A673 (cell line): ENCODE data around the gene CUL7. TPM values are rescaled to one million over a fixed set of nuclear protein-coding genes. Genes with fewer than 3 reads are reported as not detected.

Experiments used
- BruUV-seq: library from RNA; stranded (reverse); fragments of 400-500 nt; replicated peaks from 2 replicates; lab custom pipeline; 2021; lab: Mats Ljungman, UMichigan
- CTCF ChIA-PET: fragments of 300-600 bp; sonication (Branson Sonifier 250); formaldehyde crosslinking; loops from one replicate; lab custom pipeline; 2022; ENCODE audit warnings: antibody characterized with exemption; lab: Charles Lee
- POLR2A ChIA-PET: fragments of 300-600 bp; sonication (Branson Sonifier 250); formaldehyde crosslinking; loops from one replicate; lab custom pipeline; 2022; ENCODE audit warnings: antibody characterized with exemption; ENCODE audit not compliant: low non-redundant PET; lab: Charles Lee
- DNase-seq: peaks from one replicate; pipeline ENCODE4 v3.0.0-alpha.2; 2015; ENCODE audit warnings: low spot score
- H3K27ac ChIP-seq: fragments of 200-600 bp; sonication (generic); 2 replicates; pipeline ENCODE4 v1.5.1; 2016; ENCODE audit warnings: mixed run types, low read depth, mild to moderate bottlenecking, mixed read lengths, antibody characterized with exemption, low read length; ENCODE audit not compliant: poor library complexity, severe bottlenecking
- H3K27me3 ChIP-seq: fragments of 200-600 bp; sonication (generic); replicated peaks from 2 replicates; pipeline ENCODE4 v1.6.1; 2017; ENCODE audit warnings: mixed run types, low read depth, mild to moderate bottlenecking, mixed read lengths, antibody characterized with exemption, low read length; ENCODE audit not compliant: insufficient read depth, poor library complexity
- H3K36me3 ChIP-seq: fragments of 200-600 bp; sonication (generic); 2 replicates; pipeline ENCODE4 v1.6.1; 2016; ENCODE audit warnings: mixed run types, mild to moderate bottlenecking, mixed read lengths, antibody characterized with exemption, low read length; ENCODE audit not compliant: insufficient read depth, poor library complexity, severe bottlenecking
- H3K4me1 ChIP-seq: fragments of 200-600 bp; sonication (generic); 2 replicates; pipeline ENCODE4 v1.6.1; 2017; ENCODE audit warnings: mixed run types, mild to moderate bottlenecking, mixed read lengths, antibody characterized with exemption, low read length; ENCODE audit not compliant: insufficient read depth, poor library complexity, severe bottlenecking
- H3K4me3 ChIP-seq: fragments of 200-600 bp; sonication (generic); 2 replicates; pipeline ENCODE4 v1.5.1; 2016; ENCODE audit warnings: low read depth, mixed run types, mild to moderate bottlenecking, mixed read lengths, low read length; ENCODE audit not compliant: poor library complexity, severe bottlenecking
- H3K9me3 ChIP-seq: fragments of 200-600 bp; sonication (generic); 2 replicates; pipeline ENCODE4 v1.6.1; 2016; ENCODE audit warnings: mixed run types, low read depth, mild to moderate bottlenecking, mixed read lengths, antibody characterized with exemption, low read length; ENCODE audit not compliant: poor library complexity, severe bottlenecking
- CTCF ChIP-seq: fragments of 300-800, 200-600 bp; sonication (generic); conservative IDR thresholded peaks from 2 replicates; pipeline ENCODE4 v1.5.1; 2017; ENCODE audit warnings: low read depth, mild to moderate bottlenecking, antibody characterized with exemption, low read length, moderate library complexity, mixed read lengths
- EZH2 ChIP-seq: fragments of 200-600 bp; sonication (generic); IDR thresholded peaks from 2 replicates; pipeline ENCODE4 v1.6.1; 2017; ENCODE audit warnings: borderline replicate concordance, low read depth, mild to moderate bottlenecking, mixed read lengths, antibody characterized with exemption, low read length; ENCODE audit not compliant: poor library complexity, severe bottlenecking
- intact Hi-C: fragments of 100-400 bp; cut with micrococcal nuclease; formaldehyde crosslinking; loops from one replicate; pipeline ENCODE4 v1.10.0; 2022; ENCODE audit not compliant: unreplicated experiment
- total RNA-seq: library from RNA; stranded (reverse); gene quantifications from 2 replicates; pipeline ENCODE4 v1.2.3, GENCODE V29; 2021

CUL7 gene
- total RNA-seq, 1 experiment from 2014 or later, result 29.4 TPM

DNA sequence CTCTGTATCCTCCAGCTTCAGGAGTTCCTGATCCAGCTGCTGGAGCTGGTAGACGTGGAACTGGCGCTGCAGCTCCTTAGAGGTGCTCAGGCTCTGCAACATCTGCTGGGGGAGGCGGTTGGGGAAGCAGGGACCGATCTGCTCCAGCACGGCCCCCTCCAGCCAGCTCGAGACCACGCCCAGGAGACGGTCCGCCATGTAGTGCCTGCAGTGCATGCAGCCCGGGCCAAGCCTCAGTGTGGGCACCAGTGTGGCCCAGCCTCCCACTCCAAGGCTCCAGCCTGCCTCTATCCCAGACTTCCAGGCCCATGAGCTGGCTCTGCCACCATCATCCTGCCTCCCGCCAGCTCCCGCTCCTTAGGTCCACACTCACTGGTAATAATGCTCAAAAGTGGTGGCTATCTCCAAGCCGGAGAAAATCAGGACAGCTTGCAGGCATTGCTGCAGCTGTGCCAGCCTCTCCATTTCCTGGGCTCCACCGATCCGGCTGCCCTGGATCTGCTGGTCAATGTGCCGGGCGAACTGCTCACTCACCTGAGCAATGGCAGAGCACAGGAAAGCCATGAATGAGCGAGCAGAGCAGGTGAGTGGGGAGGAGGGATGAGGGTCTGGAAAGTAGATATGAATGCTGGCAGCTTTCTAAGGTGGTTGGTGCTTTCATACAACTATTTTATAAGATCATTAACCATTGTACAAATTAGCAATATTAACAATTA, 13.0 kb downstream of the CUL7 start:
- H3K27me3 ChIP-seq, result no peaks in the 10 kb centered on the region
- BruUV-seq, result no TSS peak
- no peaks in the 10 kb centered on the region for H3K9me3 ChIP-seq
- H3K4me3 ChIP-seq, result no peak overlapping the region
- no peak for DNase-seq
- intact Hi-C loops, result no loop called here
- TF ChIP-seq EZH2, result no peak
- no peak for TF ChIP-seq CTCF
- H3K36me3 ChIP-seq, result peaks cover 49% of the 10 kb centered on the region
- CTCF ChIA-PET, result no interaction called here
- no peak overlapping the region for H3K27ac ChIP-seq
- POLR2A ChIA-PET, result interaction anchor here (0.6 kb wide), 1 partner anchor 20 kb away, joined by 4 read pairs; no protein-coding TSS in a partner anchor
- H3K4me1 ChIP-seq, result no peaks in the 10 kb centered on the region

DNA sequence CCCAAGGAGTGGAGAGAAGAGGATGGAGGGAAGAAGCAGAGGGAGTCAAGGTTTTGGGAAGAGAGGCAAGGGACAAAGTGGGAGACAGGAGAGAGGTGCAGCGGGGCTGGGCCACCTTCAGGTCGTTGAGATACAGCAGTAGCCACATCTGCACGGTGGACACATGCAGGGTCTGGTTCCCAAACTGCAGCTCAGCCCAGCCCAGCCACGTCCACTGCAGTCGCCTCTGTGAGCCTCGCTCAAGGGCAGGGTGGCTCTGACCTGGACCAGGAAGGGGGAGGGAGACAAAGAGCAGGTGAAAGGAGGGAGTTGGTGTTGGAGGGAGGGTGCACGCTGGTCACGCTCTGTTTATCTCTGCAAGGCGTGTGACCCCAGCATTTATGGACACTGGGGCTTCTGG, 14.9 kb downstream of the CUL7 start:
- BruUV-seq, result no TSS peak
- TF ChIP-seq CTCF, result no peak
- TF ChIP-seq EZH2, result no peak
- no peaks in the 10 kb centered on the region for H3K4me1 ChIP-seq
- H3K36me3 ChIP-seq, result peaks cover 49% of the 10 kb centered on the region
- H3K4me3 ChIP-seq, result no peak overlapping the region
- ChIA-PET CTCF (no interaction called here), POLR2A (interaction anchor here (0.5 kb wide), 1 partner anchor 159 kb away, joined by 3 read pairs; no protein-coding TSS in a partner anchor)
- no peaks in the 10 kb centered on the region for H3K27me3 ChIP-seq
- intact Hi-C loops, result no loop called here
- no peaks in the 10 kb centered on the region for H3K9me3 ChIP-seq
- no peak for DNase-seq
- no peak overlapping the region for H3K27ac ChIP-seq

DNA sequence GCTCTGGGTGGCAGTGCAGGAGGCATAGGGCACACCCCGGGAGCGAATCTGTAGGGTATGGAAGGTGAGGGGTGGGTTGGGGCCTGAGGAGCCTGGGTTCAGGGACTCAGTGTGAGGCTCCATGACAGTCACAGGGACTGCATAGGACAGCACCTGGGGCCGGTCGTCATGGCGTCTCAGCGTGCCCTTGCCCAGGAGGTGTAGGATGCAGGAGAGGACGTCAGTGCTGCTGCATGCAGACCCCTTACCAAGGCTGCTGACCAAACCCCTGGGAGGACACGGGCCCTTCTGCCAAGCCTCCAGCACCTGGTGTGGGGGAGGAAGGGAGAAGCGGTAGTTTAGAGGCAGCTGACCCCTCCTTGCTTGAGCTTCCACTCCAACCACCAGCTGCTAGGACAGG, 15.9 kb downstream of the CUL7 start:
- H3K4me3 ChIP-seq, result no peak overlapping the region
- H3K27ac ChIP-seq, result no peak overlapping the region
- intact Hi-C loops, result no loop called here
- TF ChIP-seq EZH2 (no peak), CTCF (no peak)
- peaks cover 47% of the 10 kb centered on the region for H3K36me3 ChIP-seq
- ChIA-PET CTCF (no interaction called here), POLR2A (no interaction called here)
- BruUV-seq, result no TSS peak
- no peaks in the 10 kb centered on the region for H3K9me3 ChIP-seq
- DNase-seq, result no peak
- H3K27me3 ChIP-seq, result no peaks in the 10 kb centered on the region
- H3K4me1 ChIP-seq, result no peaks in the 10 kb centered on the region
